Lower leg skin (tissue), 3 donors: ENCODE data around the gene CC2D2A.

ENCODE experiments used
- CTCF ChIP-seq, 3 donors: fragments of 450-650 bp; IDR thresholded peaks; one replicate each; pipeline ENCODE4 v1.5.1; 2016; ENCODE audit warnings: antibody characterized with exemption in 3 of 3, mild to moderate bottlenecking in 3 of 3, moderate library complexity in 2 of 3
- POLR2A ChIP-seq, 2 donors: fragments of 450-650 bp; IDR thresholded peaks; one replicate each; pipeline ENCODE4 v1.6.1; 2016 to 2017; ENCODE audit warnings: antibody characterized with exemption in 2 of 2, mild to moderate bottlenecking in 1 of 2, moderate library complexity in 1 of 2

GRCh38 chr4:15562623-15563022 lies 92.9 kb downstream of the CC2D2A start:
- TF ChIP-seq POLR2A (IDR thresholded peaks at IDR 0.05) (no peak), CTCF (IDR thresholded peaks at IDR 0.05) (no peak)
